Caco-2 (cell line): ENCODE results near the gene RAMP3. TPM values are rescaled to one million over a fixed set of nuclear protein-coding genes. Genes with fewer than 3 reads are reported as not detected.

Experiments
- BruUV-seq: library from RNA; stranded (reverse); fragments of 400-500 nt; replicated peaks from 2 replicates; lab custom pipeline; 2021; lab: Mats Ljungman, UMichigan
- CTCF ChIA-PET: fragments of 300-600 bp; sonication (Branson Sonifier 250); formaldehyde crosslinking; loops from one replicate; lab custom pipeline; 2022; ENCODE audit warnings: antibody characterized with exemption; lab: Charles Lee
- POLR2A ChIA-PET: fragments of 300-600 bp; sonication (Branson Sonifier 250); formaldehyde crosslinking; loops from one replicate; lab custom pipeline; 2022; ENCODE audit warnings: antibody characterized with exemption; lab: Charles Lee
- DNase-seq, 2 experiments: peaks; one replicate each; pipeline versions ENCODE4 v3.0.0 to v3.0.0-alpha.2; 2020 to 2022
- H3K27me3 ChIP-seq: replicated peaks from 2 replicates; pipeline ENCODE4 v1.6.0; 2011; ENCODE audit warnings: low read length; ENCODE audit not compliant: control insufficient read depth, insufficient read depth
- H3K36me3 ChIP-seq: 2 replicates; pipeline ENCODE4 v1.5.1; 2011; ENCODE audit warnings: low read length; ENCODE audit not compliant: control insufficient read depth, insufficient read depth
- H3K4me1 ChIP-seq: fragments of 250-450 bp; sonication (Bioruptor Pico); 2 replicates; pipeline ENCODE4 v1.5.1; 2020; ENCODE audit warnings: mild to moderate bottlenecking
- H3K4me3 ChIP-seq: 2 replicates; pipeline ENCODE4 v1.5.1; 2011; ENCODE audit warnings: low read depth, mild to moderate bottlenecking, control low read depth, low read length
- H3K9me3 ChIP-seq: fragments of 250-450 bp; sonication (Bioruptor Pico); 2 replicates; pipeline ENCODE4 v1.5.1; 2020; ENCODE audit warnings: mild to moderate bottlenecking, moderate library complexity
- H3K27ac Mint-ChIP-seq: one replicate; pipeline ENCODE4 v1.8.0; 2022; ENCODE audit warnings: mixed read lengths; ENCODE audit not compliant: unreplicated experiment
- H3K27me3 Mint-ChIP-seq: one replicate; pipeline ENCODE4 v1.8.0; 2022; ENCODE audit warnings: mixed read lengths; ENCODE audit not compliant: insufficient read depth, unreplicated experiment
- H3K36me3 Mint-ChIP-seq: one replicate; pipeline ENCODE4 v1.8.0; 2022; ENCODE audit warnings: mild to moderate bottlenecking, mixed read lengths; ENCODE audit not compliant: insufficient read depth, unreplicated experiment
- H3K4me1 Mint-ChIP-seq: one replicate; pipeline ENCODE4 v1.8.0; 2022; ENCODE audit warnings: low read depth, mixed read lengths; ENCODE audit not compliant: unreplicated experiment
- H3K4me3 Mint-ChIP-seq: one replicate; pipeline ENCODE4 v1.8.0; 2022; ENCODE audit warnings: mild to moderate bottlenecking, moderate library complexity, mixed read lengths; ENCODE audit not compliant: unreplicated experiment
- H3K9me3 Mint-ChIP-seq: one replicate; pipeline ENCODE4 v1.8.0; 2022; ENCODE audit warnings: mixed read lengths; ENCODE audit not compliant: unreplicated experiment
- intact Hi-C: fragments of 100-400 bp; cut with micrococcal nuclease; formaldehyde crosslinking; loops from one replicate; pipeline ENCODE4 v1.10.0; 2022; ENCODE audit not compliant: unreplicated experiment
- total RNA-seq: library from RNA; stranded (reverse); gene quantifications from 2 replicates; pipeline ENCODE4 v1.2.3, GENCODE V29; 2022
- TF ChIP-seq, protein P1 (sequence below), 2 experiments: fragments of 200-600 bp in 1 of 2; IDR thresholded peaks; 1 replicate in 1 of 2; 2 replicates in 1 of 2; pipeline versions ENCODE4 v1.5.1 to v1.8.0; 2011 to 2022; ENCODE audit warnings: antibody characterized with exemption in 1 of 2, control low read depth in 1 of 2, inconsistent platforms in 1 of 2, low read depth in 1 of 2, low read length in 1 of 2, mild to moderate bottlenecking in 1 of 2, moderate library complexity in 1 of 2; ENCODE audit not compliant: insufficient read depth in 1 of 2, severe bottlenecking in 1 of 2, unreplicated experiment in 1 of 2

RAMP3 gene
- total RNA-seq, 1 experiment from 2014 or later, result not detected

DNA sequence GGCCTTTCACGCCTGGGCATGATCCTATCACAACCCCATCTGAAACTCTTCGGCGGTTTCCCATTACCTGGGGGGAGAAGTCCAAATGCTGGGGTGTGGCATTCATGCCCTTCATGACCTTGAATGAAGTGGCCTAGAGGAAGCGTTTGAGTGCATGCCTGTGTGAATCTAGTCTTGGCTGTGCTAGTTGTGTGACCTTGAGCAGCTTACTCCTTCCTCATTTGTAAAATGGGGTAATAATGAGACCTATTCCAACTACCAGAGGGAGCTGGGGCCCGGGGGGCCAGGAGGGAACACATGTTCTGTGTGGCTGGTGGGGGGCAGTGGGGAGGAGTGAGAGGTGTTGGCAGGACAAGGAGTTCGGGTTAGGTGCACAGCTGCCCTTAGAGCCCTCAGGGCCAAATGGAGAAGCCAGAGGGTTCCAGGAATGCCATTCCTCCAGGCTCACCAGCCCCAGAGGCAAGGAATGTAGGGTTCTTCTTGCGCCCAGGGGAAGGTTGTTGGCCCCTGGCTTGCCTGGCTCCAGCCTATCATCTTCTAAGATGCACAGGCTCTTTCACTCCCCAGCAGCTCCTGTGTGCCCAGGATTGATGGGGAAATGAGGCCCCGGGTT, 24.8 kb upstream of the RAMP3 start:
- H3K4me1 Mint-ChIP-seq, result no peaks in the 10 kb centered on the region
- no TSS peak for BruUV-seq
- Histone ChIP-seq H3K9me3 (no peaks in the 10 kb centered on the region), H3K36me3 (no peaks in the 10 kb centered on the region), H3K27me3 (no peaks in the 10 kb centered on the region), H3K4me1 (no peaks in the 10 kb centered on the region), H3K4me3 (no peak overlapping the region)
- H3K9me3 Mint-ChIP-seq, result no peaks in the 10 kb centered on the region
- TF ChIP-seq, protein P1, sequence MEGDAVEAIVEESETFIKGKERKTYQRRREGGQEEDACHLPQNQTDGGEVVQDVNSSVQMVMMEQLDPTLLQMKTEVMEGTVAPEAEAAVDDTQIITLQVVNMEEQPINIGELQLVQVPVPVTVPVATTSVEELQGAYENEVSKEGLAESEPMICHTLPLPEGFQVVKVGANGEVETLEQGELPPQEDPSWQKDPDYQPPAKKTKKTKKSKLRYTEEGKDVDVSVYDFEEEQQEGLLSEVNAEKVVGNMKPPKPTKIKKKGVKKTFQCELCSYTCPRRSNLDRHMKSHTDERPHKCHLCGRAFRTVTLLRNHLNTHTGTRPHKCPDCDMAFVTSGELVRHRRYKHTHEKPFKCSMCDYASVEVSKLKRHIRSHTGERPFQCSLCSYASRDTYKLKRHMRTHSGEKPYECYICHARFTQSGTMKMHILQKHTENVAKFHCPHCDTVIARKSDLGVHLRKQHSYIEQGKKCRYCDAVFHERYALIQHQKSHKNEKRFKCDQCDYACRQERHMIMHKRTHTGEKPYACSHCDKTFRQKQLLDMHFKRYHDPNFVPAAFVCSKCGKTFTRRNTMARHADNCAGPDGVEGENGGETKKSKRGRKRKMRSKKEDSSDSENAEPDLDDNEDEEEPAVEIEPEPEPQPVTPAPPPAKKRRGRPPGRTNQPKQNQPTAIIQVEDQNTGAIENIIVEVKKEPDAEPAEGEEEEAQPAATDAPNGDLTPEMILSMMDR (IDR thresholded peaks at IDR 0.05; ENCODE audit: insufficient read depth in 1 of 2, low read depth in 1 of 2, low read length in 1 of 2, severe bottlenecking in 1 of 2, unreplicated experiment in 1 of 2), result no peak
- H3K36me3 Mint-ChIP-seq, result no peaks in the 10 kb centered on the region
- ChIA-PET POLR2A (no interaction called here), CTCF (no interaction called here)
- no peak for DNase-seq
- no peak overlapping the region for H3K27ac Mint-ChIP-seq
- H3K27me3 Mint-ChIP-seq, result peaks cover 14% of the 10 kb centered on the region
- H3K4me3 Mint-ChIP-seq, result no peak overlapping the region
- intact Hi-C loops, result no loop called here

- Mint-ChIP-seq H3K36me3 (no peaks in the 10 kb centered on the region), H3K4me3 (no peak overlapping the region), H3K27ac (no peak overlapping the region), H3K4me1 (no peaks in the 10 kb centered on the region), H3K9me3 (no peaks in the 10 kb centered on the region), H3K27me3 (peaks cover 19% of the 10 kb centered on the region)
- Histone ChIP-seq H3K9me3 (no peaks in the 10 kb centered on the region), H3K4me1 (no peaks in the 10 kb centered on the region), H3K4me3 (no peak overlapping the region), H3K27me3 (no peaks in the 10 kb centered on the region), H3K36me3 (no peaks in the 10 kb centered on the region)
- ChIA-PET POLR2A (no interaction called here), CTCF (no interaction called here)
- intact Hi-C loops, result no loop called here
- no TSS peak for BruUV-seq
- TF ChIP-seq, protein P1 (IDR thresholded peaks at IDR 0.05; ENCODE audit: insufficient read depth in 1 of 2, low read depth in 1 of 2, low read length in 1 of 2, severe bottlenecking in 1 of 2, unreplicated experiment in 1 of 2), result no peak
- no peak for DNase-seq
Measured at GRCh38 chr7:45133352-45133751, 24.2 kb upstream of the RAMP3 start.

DNA sequence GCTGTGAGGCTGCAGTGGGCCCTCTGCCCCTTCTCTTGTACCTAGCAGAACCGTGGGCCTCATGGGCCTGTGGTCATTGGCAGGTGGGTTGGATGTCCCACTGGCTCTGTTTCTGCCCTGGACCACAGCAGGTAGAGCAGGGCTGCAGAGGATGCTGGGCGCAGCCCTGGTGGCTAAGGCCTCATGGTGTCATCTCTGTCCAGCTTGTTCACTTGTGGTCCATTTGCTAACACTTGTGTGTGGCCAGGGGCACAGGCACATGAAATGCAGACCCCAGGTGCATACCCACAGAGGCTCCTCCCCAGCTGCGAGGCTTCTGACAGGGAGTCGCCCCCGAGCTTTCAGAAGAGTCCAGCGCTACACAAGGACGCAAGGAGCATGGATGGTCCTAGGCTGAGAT, 23.7 kb upstream of the RAMP3 start:
- no TSS peak for BruUV-seq
- H3K36me3 ChIP-seq, result no peaks in the 10 kb centered on the region
- ChIA-PET POLR2A (no interaction called here), CTCF (no interaction called here)
- Mint-ChIP-seq H3K27me3 (peaks cover 18% of the 10 kb centered on the region), H3K27ac (no peak overlapping the region), H3K36me3 (no peaks in the 10 kb centered on the region), H3K4me1 (no peaks in the 10 kb centered on the region), H3K9me3 (no peaks in the 10 kb centered on the region), H3K4me3 (no peak overlapping the region)
- TF ChIP-seq, protein P1 (IDR thresholded peaks at IDR 0.05; ENCODE audit: insufficient read depth in 1 of 2, low read depth in 1 of 2, low read length in 1 of 2, severe bottlenecking in 1 of 2, unreplicated experiment in 1 of 2), result no peak
- intact Hi-C loops, result no loop called here
- DNase-seq, result no peak
- no peaks in the 10 kb centered on the region for H3K4me1 ChIP-seq
- no peaks in the 10 kb centered on the region for H3K27me3 ChIP-seq
- H3K9me3 ChIP-seq, result no peaks in the 10 kb centered on the region
- H3K4me3 ChIP-seq, result no peak overlapping the region
